GM21528 (cell line): ENCODE data around the gene STK25.

Experiments
- ATAC-seq: cut with Tn5 transposase; IDR thresholded peaks from one replicate; pipeline ENCODE4 v1.9.1; 2021; ENCODE audit warnings: mild to moderate bottlenecking, moderate library complexity; ENCODE audit not compliant: unreplicated experiment, low FRiP score

Gene STK25

DNA sequence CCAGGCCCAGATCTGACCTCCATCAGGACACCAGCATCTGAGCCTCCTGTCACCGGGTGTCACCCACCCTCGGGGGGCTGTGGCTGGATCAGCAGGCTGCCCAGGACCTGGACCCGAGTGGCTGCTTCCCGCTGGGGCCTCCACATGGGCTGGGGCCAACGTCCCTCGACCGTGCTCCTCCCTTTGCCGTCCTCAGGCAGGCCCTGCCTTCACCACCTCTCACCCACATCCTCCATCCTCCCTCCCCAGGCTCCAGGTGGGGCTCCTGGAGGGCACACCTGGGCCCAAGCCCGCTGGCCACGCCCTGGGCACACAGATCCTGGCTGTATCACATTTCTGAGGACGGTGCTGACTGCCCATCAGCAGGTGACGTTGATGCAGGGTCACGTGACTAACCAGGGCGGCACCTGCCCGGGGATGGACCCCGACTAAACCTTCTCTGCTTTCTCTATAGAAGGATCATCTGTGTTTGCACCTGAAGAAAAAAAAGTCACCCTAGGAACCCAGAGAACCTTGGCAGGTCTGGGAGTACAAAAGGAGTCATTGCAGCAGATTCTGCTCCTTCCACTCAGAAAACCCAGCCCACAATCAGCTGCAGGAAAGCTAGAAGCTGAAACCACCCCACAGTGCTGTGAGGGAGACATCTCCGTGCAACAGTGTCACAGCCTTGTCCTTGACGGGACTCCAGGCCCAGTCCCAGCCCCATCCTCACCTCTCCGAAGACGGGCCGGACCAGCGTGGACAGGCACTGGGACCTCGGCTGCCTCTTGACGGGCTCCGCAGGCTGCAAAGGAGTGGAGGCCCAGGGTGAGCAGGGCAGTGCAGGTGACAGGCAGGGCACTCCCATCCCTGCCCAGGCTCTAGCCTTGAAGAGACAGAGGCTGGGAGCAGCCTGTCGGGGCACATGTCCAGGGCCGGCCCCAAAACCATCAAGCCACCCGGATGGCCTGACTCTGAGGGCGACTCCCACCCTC, 11.2 kb downstream of the STK25 start:
- ATAC-seq = no peak

GRCh38 chr2:241496003-241496707, 12.2 kb downstream of the STK25 start:
- no peak for ATAC-seq

GRCh38 chr2:241495172-241496002, 13.0 kb downstream of the STK25 start:
- no peak for ATAC-seq

GRCh38 chr2:241494311-241494908, 14.0 kb downstream of the STK25 start:
- ATAC-seq = no peak

GRCh38 chr2:241493092-241493491, 15.3 kb downstream of the STK25 start:
- no peak for ATAC-seq

GRCh38 chr2:241492174-241492565, 16.2 kb downstream of the STK25 start:
- ATAC-seq = no peak

GRCh38 chr2:241491549-241492173, 16.7 kb downstream of the STK25 start:
- no peak for ATAC-seq

- no peak for ATAC-seq
These were observed 17.4 kb downstream of the STK25 start for GRCh38 chr2:241490825-241491506.

GRCh38 chr2:241489733-241490680, 18.4 kb downstream of the STK25 start:
- no peak for ATAC-seq

DNA sequence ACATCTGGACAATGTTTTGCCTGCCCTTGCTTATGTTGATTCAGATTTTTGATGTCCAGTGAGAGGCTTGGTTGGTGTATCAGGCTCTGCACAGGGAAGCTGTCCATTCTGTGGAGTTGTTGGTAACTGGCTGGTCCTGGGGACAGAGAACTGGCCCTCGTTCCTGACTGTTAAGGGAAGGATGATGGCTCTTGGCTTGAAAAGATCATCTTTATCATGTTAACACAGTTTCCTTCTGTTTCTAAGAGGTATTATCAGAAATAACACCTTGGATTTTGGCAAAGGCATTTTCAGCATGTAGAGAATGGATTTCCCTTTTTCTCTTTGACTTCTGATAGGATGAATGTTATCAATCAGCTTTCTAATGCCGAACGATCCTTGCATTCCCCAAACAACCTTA, 19.3 kb downstream of the STK25 start:
- ATAC-seq = no peak

- no peak for ATAC-seq
These were observed 23.0 kb downstream of the STK25 start for GRCh38 chr2:241485172-241485911.

GRCh38 chr2:241483305-241483704, 25.1 kb downstream of the STK25 start:
- ATAC-seq = no peak

DNA sequence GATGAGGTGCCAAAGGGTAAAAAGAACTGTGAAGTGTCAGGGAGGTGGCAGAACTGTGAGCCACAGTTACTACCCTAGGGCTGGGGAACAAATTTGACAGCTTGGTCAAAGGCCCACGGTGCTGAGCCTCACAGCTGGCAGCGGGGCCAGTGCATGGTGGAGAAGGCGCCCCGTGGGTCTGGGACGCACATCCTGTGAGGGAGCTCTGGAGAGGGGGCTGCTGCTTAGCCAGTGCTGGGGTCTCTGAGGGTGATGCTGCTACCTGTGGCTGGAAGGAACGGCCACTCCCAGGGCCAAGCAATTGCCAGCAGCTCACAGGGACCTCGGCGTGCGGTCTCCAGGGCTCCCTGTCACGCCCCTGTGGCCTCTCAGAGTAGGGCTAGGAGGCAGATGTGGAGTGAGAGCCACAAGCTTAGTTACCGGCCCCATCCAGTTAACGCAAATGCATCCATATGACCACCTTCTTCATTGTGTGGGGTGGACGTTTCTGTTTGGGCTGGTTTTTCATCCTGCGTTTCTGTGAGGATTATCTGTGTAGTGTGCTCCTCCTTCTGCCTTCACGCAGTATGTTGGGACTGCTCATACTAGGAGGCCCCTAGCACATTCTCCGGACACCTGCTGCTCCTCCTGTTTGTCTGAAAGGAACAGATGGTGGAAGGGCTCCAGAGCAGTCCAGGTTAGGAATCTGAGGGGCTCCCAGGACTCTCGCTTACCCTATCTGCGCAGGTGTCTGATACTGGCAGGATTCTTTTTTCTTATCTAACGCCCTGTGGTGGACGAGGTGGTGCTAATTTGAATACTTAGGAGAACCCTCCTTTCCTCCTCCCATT, 26.0 kb downstream of the STK25 start:
- no peak for ATAC-seq

GRCh38 chr2:241481687-241482086, 26.7 kb downstream of the STK25 start:
- no peak for ATAC-seq

GRCh38 chr2:241479026-241479898, 29.1 kb downstream of the STK25 start:
- ATAC-seq = no peak

- no peak for ATAC-seq
These were observed 30.2 kb downstream of the STK25 start for GRCh38 chr2:241478166-241478565.
